K562 (cell line): Measurements from ENCODE around the gene CHST12. TPM values are rescaled to one million over a fixed set of nuclear protein-coding genes. Genes with fewer than 3 reads are reported as not detected.

Source experiments
- CUX1 ChIP-seq: fragments of 200-800 bp; sonication (Bioruptor generic); IDR thresholded peaks from 2 replicates; pipeline ENCODE4 v1.6.1; 2016; ENCODE audit warnings: missing genetic modification characterization, missing compliant biosample characterization
- E2F4 ChIP-seq: sonication (generic); formaldehyde crosslinking; IDR thresholded peaks from 2 replicates; pipeline ENCODE4 v1.8.0; 2022; ENCODE audit warnings: mild to moderate bottlenecking, low read depth, missing genetic modification reagents
- HSF4 ChIP-seq: fragments of 250-450 bp; sonication (Bioruptor Pico); IDR thresholded peaks from 2 replicates; pipeline ENCODE4 v2.1.2; 2022; ENCODE audit warnings: mild to moderate bottlenecking, moderate library complexity, borderline replicate concordance
- KLF1 ChIP-seq: fragments of 450-650 bp; IDR thresholded peaks from 2 replicates; pipeline ENCODE4 v1.6.1; 2016; ENCODE audit warnings: missing genetic modification characterization, missing compliant biosample characterization
- MGA ChIP-seq: fragments of 450-650 bp; IDR thresholded peaks from 2 replicates; pipeline ENCODE4 v1.6.1; 2016; ENCODE audit warnings: mild to moderate bottlenecking, moderate library complexity
- SPI1 ChIP-seq: IDR thresholded peaks from 2 replicates; pipeline ENCODE4 v1.6.1; 2011; ENCODE audit warnings: low read depth, low read length, control low read depth, borderline replicate concordance
- ZNF57 ChIP-seq: fragments of 450-650 bp; formaldehyde crosslinking; IDR thresholded peaks from 2 replicates; pipeline ENCODE4 v1.4.0; 2020; ENCODE audit warnings: mild to moderate bottlenecking, moderate library complexity
- ZNF766 ChIP-seq: fragments of 200-800 bp; sonication (Bioruptor generic); conservative IDR thresholded peaks from 2 replicates; pipeline ENCODE4 v1.6.1; 2016; ENCODE audit warnings: missing genetic modification characterization, missing compliant biosample characterization
- polyA plus RNA-seq, 8 experiments: library from polyadenylated mRNA; depleted of rRNA in 4 of 8; stranded (reverse) in 5 of 8; unstranded in 3 of 8; fragments of >200 nt; fragmentation: Nextera tagmentation in 2 of 8; fragmentation: Illumina TruSeq in 1 of 8; extraction: Ambion mirVana in 2 of 8; extraction: Trizol in 1 of 8; gene quantifications; 2 replicates each; pipeline versions ENCODE4 v1.2.1 to v1.2.3, GENCODE V29; 2011 to 2014; ENCODE audit warnings: inconsistent platforms in 1 of 8, missing spikeins in 1 of 8
- total RNA-seq, 7 experiments: library from RNA; depleted of rRNA in 6 of 7; stranded (reverse); fragments of >200 nt in 6 of 7; fragmentation: Illumina TruSeq in 2 of 7; extraction: Trizol in 2 of 7; gene quantifications; 2 replicates each; pipeline versions ENCODE4 v1.2.1 to v1.2.3, GENCODE V29; 2011 to 2021; ENCODE audit warnings: low replicate concordance in 1 of 7

The CHST12 gene
- total and polyA plus RNA-seq, 9 of the 15 experiments (the other 6 are each of a cell fraction or from before 2014, with no cell fraction given), result 0.18 to 19.8 (median 3.6) TPM

- TF ChIP-seq MGA (peak; percentile 88), HSF4 (CRISPR knock-in tag) (no peak), E2F4 (no peak), KLF1 (tag) (no peak), ZNF766 (CRISPR knock-in tag) (no peak), CUX1 (CRISPR knock-in tag) (no peak), SPI1 (no peak), ZNF57 (CRISPR knock-in tag) (no peak)
Measured at GRCh38 chr7:2451171-2452073, 48.0 kb downstream of the CHST12 start (continued).
